Osteocyte (in vitro differentiated cells): Measurements from ENCODE around the gene M6PR. TPM values are rescaled to one million over a fixed set of nuclear protein-coding genes. Genes with fewer than 3 reads are reported as not detected.

Source experiments
- DNase-seq: peaks from one replicate; pipeline ENCODE4 v3.0.0; 2021; ENCODE audit warnings: mixed read lengths; ENCODE audit not compliant: unreplicated experiment; ENCODE audit errors: extremely low spot score
- H3K27ac Mint-ChIP-seq: one replicate; pipeline ENCODE4 v1.8.0; 2021; ENCODE audit warnings: mild to moderate bottlenecking, mixed read lengths; ENCODE audit not compliant: unreplicated experiment
- H3K27me3 Mint-ChIP-seq: one replicate; pipeline ENCODE4 v1.8.0; 2021; ENCODE audit warnings: mixed read lengths; ENCODE audit not compliant: unreplicated experiment
- H3K36me3 Mint-ChIP-seq: one replicate; pipeline ENCODE4 v1.8.0; 2021; ENCODE audit warnings: mixed read lengths; ENCODE audit not compliant: unreplicated experiment
- H3K4me1 Mint-ChIP-seq: one replicate; pipeline ENCODE4 v1.8.0; 2021; ENCODE audit warnings: mixed read lengths; ENCODE audit not compliant: unreplicated experiment
- H3K4me3 Mint-ChIP-seq: one replicate; pipeline ENCODE4 v1.8.0; 2021; ENCODE audit warnings: mild to moderate bottlenecking, moderate library complexity, mixed read lengths; ENCODE audit not compliant: unreplicated experiment
- H3K9me3 Mint-ChIP-seq: one replicate; pipeline ENCODE4 v1.8.0; 2021; ENCODE audit warnings: mixed read lengths; ENCODE audit not compliant: unreplicated experiment
- CTCF ChIP-seq: fragments of 200-600 bp; sonication (generic); IDR thresholded peaks from 2 replicates; pipeline ENCODE4 v1.5.0; 2021; ENCODE audit warnings: antibody characterized with exemption, mild to moderate bottlenecking, moderate library complexity
- long read RNA-seq: library from polyadenylated mRNA; unstranded; transcript quantifications from one replicate; pipeline ENCODE4 v2.0.0, GENCODE V29; 2021
- total RNA-seq: library from RNA; stranded (reverse); gene quantifications from 2 replicates; pipeline ENCODE4 v1.2.1, GENCODE V29; 2021

Gene M6PR
- total RNA-seq = 126 and 138 TPM in 2 replicates
- long read RNA-seq, transcript M6PR-201 (7 exons, 2,756 nt) = major isoform, 827 of 1,012 reads
- long read RNA-seq, partial matches to known transcripts = 50 of 1,012 reads
- long read RNA-seq, other reads (novel, unspliced or antisense) = 134 of 1,012 reads

DNA sequence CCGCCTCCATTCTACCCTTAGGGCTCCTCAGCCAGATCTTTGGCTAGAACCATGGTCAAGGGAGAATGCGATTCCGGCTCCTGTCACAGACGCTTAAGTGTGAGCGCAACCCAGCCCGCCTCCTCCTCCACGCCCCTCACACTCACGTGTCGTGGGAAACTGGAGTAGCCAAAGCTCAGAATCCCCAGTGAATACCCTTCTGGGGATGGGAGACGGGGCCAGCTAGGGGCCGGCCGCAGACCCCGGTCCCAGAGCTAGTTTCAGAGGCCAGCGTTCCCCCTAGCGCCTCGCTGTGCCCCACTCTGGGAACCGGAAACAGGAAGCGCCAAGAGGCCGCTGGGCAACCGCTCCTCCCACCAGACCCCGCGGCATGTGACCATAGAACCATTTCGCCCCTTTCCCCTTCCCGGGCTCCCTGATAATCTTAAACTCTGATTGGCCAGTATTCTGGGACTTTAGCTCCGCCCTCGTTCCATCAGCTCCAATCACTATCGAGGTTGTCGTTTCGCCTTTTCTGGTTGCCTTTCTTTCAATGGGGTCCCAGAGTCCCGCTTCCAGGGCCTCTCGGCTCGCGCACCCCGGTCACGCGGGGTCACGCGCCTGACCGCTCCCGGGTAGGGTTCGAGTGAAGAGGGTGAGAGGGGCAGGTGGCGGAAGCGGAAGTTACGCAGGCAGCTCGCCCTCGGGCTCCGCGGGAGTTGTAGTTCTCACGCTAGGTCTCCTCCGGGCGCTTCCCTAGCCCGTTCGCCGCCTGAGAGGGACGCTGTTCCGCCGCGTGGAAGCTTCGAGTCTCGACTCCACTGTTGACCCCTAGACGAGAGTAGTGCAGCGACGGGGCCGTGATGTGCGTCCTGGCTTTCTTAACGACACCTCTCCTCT, at the start of gene M6PR:
Gene M6PR, minus strand, starts transcription at position 304 of the 879 bp plus-strand sequence. CDS start 3,241 bp downstream, outside the sequence.
- H3K4me3 Mint-ChIP-seq = peak within 1 kb of the TSS; percentile 99
- peak within 1 kb of the TSS; percentile 98 for H3K27ac Mint-ChIP-seq
- TF ChIP-seq CTCF = peak; percentile 59
- DNase-seq = peak; percentile 97
- peaks cover 28% of the 10 kb centered on the region for H3K4me1 Mint-ChIP-seq
- no peaks in the 10 kb centered on the region for H3K9me3 Mint-ChIP-seq
- no peaks in the 10 kb centered on the region for H3K27me3 Mint-ChIP-seq
- H3K36me3 Mint-ChIP-seq = peaks cover 8% of the 10 kb centered on the region

- Mint-ChIP-seq H3K9me3 (no peaks in the 10 kb centered on the region), H3K27me3 (no peaks in the 10 kb centered on the region), H3K4me1 (no peaks in the 10 kb centered on the region), H3K36me3 (no peaks in the 10 kb centered on the region), H3K27ac (no peak overlapping the region), H3K4me3 (no peak overlapping the region)
- no peak for TF ChIP-seq CTCF
- no peak for DNase-seq
Observed at GRCh38 chr12:8996682-8997405, 47.4 kb upstream of the M6PR start.

GRCh38 chr12:8995021-8995775, 45.8 kb upstream of the M6PR start:
- no peak for TF ChIP-seq CTCF
- H3K27ac Mint-ChIP-seq = no peak overlapping the region
- no peaks in the 10 kb centered on the region for H3K36me3 Mint-ChIP-seq
- no peak for DNase-seq
- no peak overlapping the region for H3K4me3 Mint-ChIP-seq
- H3K4me1 Mint-ChIP-seq = no peaks in the 10 kb centered on the region
- no peaks in the 10 kb centered on the region for H3K27me3 Mint-ChIP-seq
- H3K9me3 Mint-ChIP-seq = no peaks in the 10 kb centered on the region

DNA sequence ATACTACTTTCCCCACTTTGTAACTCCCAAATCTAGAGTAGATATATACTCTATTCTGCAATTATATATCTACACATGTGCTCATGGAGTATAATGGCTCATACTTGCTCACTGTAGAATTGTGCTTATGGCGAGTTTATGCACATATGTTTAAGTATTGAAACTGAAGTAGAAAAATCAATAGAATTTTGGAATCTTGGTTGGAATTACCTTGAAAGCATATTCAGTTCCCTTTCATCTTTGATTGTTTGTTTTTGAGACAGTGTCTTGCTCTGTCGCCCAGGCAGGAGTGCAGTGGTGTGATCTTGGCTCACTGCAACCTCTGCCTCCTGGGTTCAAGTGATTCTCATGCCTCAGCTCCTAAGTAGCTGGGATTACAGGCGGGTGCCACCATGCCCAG, 44.4 kb upstream of the M6PR start:
- H3K27ac Mint-ChIP-seq = no peak overlapping the region
- TF ChIP-seq CTCF = no peak
- no peak for DNase-seq
- no peaks in the 10 kb centered on the region for H3K27me3 Mint-ChIP-seq
- no peaks in the 10 kb centered on the region for H3K36me3 Mint-ChIP-seq
- H3K4me3 Mint-ChIP-seq = no peak overlapping the region
- no peaks in the 10 kb centered on the region for H3K4me1 Mint-ChIP-seq
- no peaks in the 10 kb centered on the region for H3K9me3 Mint-ChIP-seq
